Measurements from ENCODE around the gene TWF2.

TWF2 gene

GRCh38 chr3:52190294-52191074 is 48.5 kb downstream of the TWF2 start:
- no peaks in the 10 kb centered on the region for H3K27me3 ChIP-seq (ENCODE audit: control insufficient read depth, insufficient read depth, low read length)
- no peak overlapping the region for H3K9ac ChIP-seq (ENCODE audit: low read length)
- peaks cover 45% of the 10 kb centered on the region for H3K4me1 ChIP-seq (ENCODE audit: control insufficient read depth, insufficient read depth, low read length)
- no peaks in the 10 kb centered on the region for H3K9me3 ChIP-seq (ENCODE audit: control insufficient read depth, low read length)
- no peaks in the 10 kb centered on the region for H3K36me3 ChIP-seq (ENCODE audit: control insufficient read depth, insufficient read depth, low read length)
- H3K4me3 ChIP-seq (ENCODE audit: low read length): no peak overlapping the region

GRCh38 chr3:52188556-52188955 is 50.4 kb downstream of the TWF2 start:
- H3K36me3 ChIP-seq (ENCODE audit: control insufficient read depth, insufficient read depth, low read length): no peaks in the 10 kb centered on the region
- H3K9ac ChIP-seq (ENCODE audit: low read length): no peak overlapping the region
- no peaks in the 10 kb centered on the region for H3K27me3 ChIP-seq (ENCODE audit: control insufficient read depth, insufficient read depth, low read length)
- H3K4me1 ChIP-seq (ENCODE audit: control insufficient read depth, insufficient read depth, low read length): peaks cover 34% of the 10 kb centered on the region
- no peak overlapping the region for H3K4me3 ChIP-seq (ENCODE audit: low read length)
- H3K9me3 ChIP-seq (ENCODE audit: control insufficient read depth, low read length): no peaks in the 10 kb centered on the region

- peaks cover 34% of the 10 kb centered on the region for H3K4me1 ChIP-seq (ENCODE audit: control insufficient read depth, insufficient read depth, low read length)
- no peak overlapping the region for H3K4me3 ChIP-seq (ENCODE audit: low read length)
These were observed 52.2 kb downstream of the TWF2 start for GRCh38 chr3:52186729-52187128.

GRCh38 chr3:52185837-52186236 is 53.1 kb downstream of the TWF2 start:
- Histone ChIP-seq H3K4me3 (ENCODE audit: low read length) (no peak overlapping the region), H3K9ac (ENCODE audit: low read length) (no peak overlapping the region), H3K4me1 (ENCODE audit: control insufficient read depth, insufficient read depth, low read length) (peaks cover 30% of the 10 kb centered on the region), H3K9me3 (ENCODE audit: control insufficient read depth, low read length) (no peaks in the 10 kb centered on the region), H3K36me3 (ENCODE audit: control insufficient read depth, insufficient read depth, low read length) (no peaks in the 10 kb centered on the region), H3K27me3 (ENCODE audit: control insufficient read depth, insufficient read depth, low read length) (no peaks in the 10 kb centered on the region)

More at GRCh38 chr3:52186729-52187128, 52.2 kb downstream of the TWF2 start:
- H3K36me3 ChIP-seq (ENCODE audit: control insufficient read depth, insufficient read depth, low read length): no peaks in the 10 kb centered on the region
- H3K9me3 ChIP-seq (ENCODE audit: control insufficient read depth, low read length): no peaks in the 10 kb centered on the region
- no peaks in the 10 kb centered on the region for H3K27me3 ChIP-seq (ENCODE audit: control insufficient read depth, insufficient read depth, low read length)
- H3K9ac ChIP-seq (ENCODE audit: low read length): no peak overlapping the region

- no peak overlapping the region for H3K9ac ChIP-seq (ENCODE audit: low read length)
- no peaks in the 10 kb centered on the region for H3K36me3 ChIP-seq (ENCODE audit: control insufficient read depth, insufficient read depth, low read length)
- H3K27me3 ChIP-seq (ENCODE audit: control insufficient read depth, insufficient read depth, low read length): no peaks in the 10 kb centered on the region
- H3K9me3 ChIP-seq (ENCODE audit: control insufficient read depth, low read length): no peaks in the 10 kb centered on the region
- H3K4me3 ChIP-seq (ENCODE audit: low read length): no peak overlapping the region
- H3K4me1 ChIP-seq (ENCODE audit: control insufficient read depth, insufficient read depth, low read length): peaks cover 24% of the 10 kb centered on the region
These were observed 53.6 kb downstream of the TWF2 start for GRCh38 chr3:52185311-52185710.

- Histone ChIP-seq H3K4me3 (ENCODE audit: low read length) (no peak overlapping the region), H3K27me3 (ENCODE audit: control insufficient read depth, insufficient read depth, low read length) (no peaks in the 10 kb centered on the region), H3K36me3 (ENCODE audit: control insufficient read depth, insufficient read depth, low read length) (no peaks in the 10 kb centered on the region), H3K4me1 (ENCODE audit: control insufficient read depth, insufficient read depth, low read length) (peaks cover 18% of the 10 kb centered on the region), H3K9me3 (ENCODE audit: control insufficient read depth, low read length) (no peaks in the 10 kb centered on the region), H3K9ac (ENCODE audit: low read length) (no peak overlapping the region)
These were observed 54.3 kb downstream of the TWF2 start for GRCh38 chr3:52184690-52185089.

GRCh38 chr3:52183786-52184445 is 55.0 kb downstream of the TWF2 start:
- H3K27me3 ChIP-seq (ENCODE audit: control insufficient read depth, insufficient read depth, low read length): no peaks in the 10 kb centered on the region
- no peak overlapping the region for H3K4me3 ChIP-seq (ENCODE audit: low read length)
- H3K36me3 ChIP-seq (ENCODE audit: control insufficient read depth, insufficient read depth, low read length): no peaks in the 10 kb centered on the region
- no peak overlapping the region for H3K9ac ChIP-seq (ENCODE audit: low read length)
- no peaks in the 10 kb centered on the region for H3K9me3 ChIP-seq (ENCODE audit: control insufficient read depth, low read length)
- peaks cover 11% of the 10 kb centered on the region for H3K4me1 ChIP-seq (ENCODE audit: control insufficient read depth, insufficient read depth, low read length)

- Histone ChIP-seq H3K4me1 (ENCODE audit: control insufficient read depth, insufficient read depth, low read length) (peaks cover 5% of the 10 kb centered on the region), H3K9ac (ENCODE audit: low read length) (no peak overlapping the region), H3K36me3 (ENCODE audit: control insufficient read depth, insufficient read depth, low read length) (no peaks in the 10 kb centered on the region), H3K27me3 (ENCODE audit: control insufficient read depth, insufficient read depth, low read length) (no peaks in the 10 kb centered on the region), H3K4me3 (ENCODE audit: low read length) (no peak overlapping the region), H3K9me3 (ENCODE audit: control insufficient read depth, low read length) (no peaks in the 10 kb centered on the region)
These were observed 56.3 kb downstream of the TWF2 start for GRCh38 chr3:52182691-52183090.

- no peaks in the 10 kb centered on the region for H3K36me3 ChIP-seq (ENCODE audit: control insufficient read depth, insufficient read depth, low read length)
- no peaks in the 10 kb centered on the region for H3K9me3 ChIP-seq (ENCODE audit: control insufficient read depth, low read length)
- no peaks in the 10 kb centered on the region for H3K27me3 ChIP-seq (ENCODE audit: control insufficient read depth, insufficient read depth, low read length)
- H3K4me1 ChIP-seq (ENCODE audit: control insufficient read depth, insufficient read depth, low read length): peaks cover 10% of the 10 kb centered on the region
- H3K9ac ChIP-seq (ENCODE audit: low read length): no peak overlapping the region
- H3K4me3 ChIP-seq (ENCODE audit: low read length): no peak overlapping the region
These were observed 56.8 kb downstream of the TWF2 start for GRCh38 chr3:52182196-52182595.

- H3K27me3 ChIP-seq (ENCODE audit: control insufficient read depth, insufficient read depth, low read length): no peaks in the 10 kb centered on the region
- no peak overlapping the region for H3K9ac ChIP-seq (ENCODE audit: low read length)
- H3K9me3 ChIP-seq (ENCODE audit: control insufficient read depth, low read length): no peaks in the 10 kb centered on the region
- no peak overlapping the region for H3K4me3 ChIP-seq (ENCODE audit: low read length)
- peaks cover 16% of the 10 kb centered on the region for H3K4me1 ChIP-seq (ENCODE audit: control insufficient read depth, insufficient read depth, low read length)
- H3K36me3 ChIP-seq (ENCODE audit: control insufficient read depth, insufficient read depth, low read length): no peaks in the 10 kb centered on the region
These were observed 57.4 kb downstream of the TWF2 start for GRCh38 chr3:52181543-52181942.
